ENCODE data around the gene VASH2. TPM values are rescaled to one million over a fixed set of nuclear protein-coding genes. Genes with fewer than 3 reads are reported as not detected.

VASH2 gene
- total RNA-seq, 1 experiment from 2014 or later: not detected

- Histone ChIP-seq H3K36me3 (ENCODE audit: insufficient read depth, low read length) (no peaks in the 10 kb centered on the region), H3K27ac (ENCODE audit: low read length) (no peak overlapping the region), H3K9ac (ENCODE audit: low read length) (no peak overlapping the region), H4K20me1 (ENCODE audit: insufficient read depth, low read depth, low read length) (no peaks in the 10 kb centered on the region), H3K79me2 (ENCODE audit: low read length) (no peaks in the 10 kb centered on the region), H3K4me1 (ENCODE audit: low read length) (peaks cover 25% of the 10 kb centered on the region), H3K27me3 (ENCODE audit: low read length) (no peaks in the 10 kb centered on the region), H3K4me2 (ENCODE audit: low read depth, low read length, poor library complexity, severe bottlenecking) (no peak overlapping the region), H3K9me2 (replicated peaks; ENCODE audit: insufficient read depth, low read length) (no peaks in the 10 kb centered on the region), H2AFZ (ENCODE audit: low read length) (no peak overlapping the region; the same call in 1 of the 2 replicates), H3K9me3 (ENCODE audit: low read length) (no peaks in the 10 kb centered on the region), H3K4me3 (ENCODE audit: low read length) (no peak overlapping the region)
- no peak for DNase-seq
These were observed 4.7 kb upstream of the VASH2 start for GRCh38 chr1:212945463-212946160.

- no peaks in the 10 kb centered on the region for H3K36me3 ChIP-seq (ENCODE audit: insufficient read depth, low read length)
- peak overlapping the region; percentile 35 for H3K4me2 ChIP-seq (ENCODE audit: low read depth, low read length, poor library complexity, severe bottlenecking)
- no peaks in the 10 kb centered on the region for H4K20me1 ChIP-seq (ENCODE audit: insufficient read depth, low read depth, low read length)
- H3K9ac ChIP-seq (ENCODE audit: low read length): no peak overlapping the region
- H2AFZ ChIP-seq (ENCODE audit: low read length): no peak overlapping the region
- no peak for DNase-seq
- peaks cover 25% of the 10 kb centered on the region for H3K4me1 ChIP-seq (ENCODE audit: low read length)
- H3K9me3 ChIP-seq (ENCODE audit: low read length): no peaks in the 10 kb centered on the region
- no peaks in the 10 kb centered on the region for H3K27me3 ChIP-seq (ENCODE audit: low read length)
- H3K79me2 ChIP-seq (ENCODE audit: low read length): no peaks in the 10 kb centered on the region
- no peak overlapping the region for H3K27ac ChIP-seq (ENCODE audit: low read length)
- H3K9me2 ChIP-seq (replicated peaks; ENCODE audit: insufficient read depth, low read length): no peaks in the 10 kb centered on the region
- no peak overlapping the region for H3K4me3 ChIP-seq (ENCODE audit: low read length)
These were observed 3.5 kb upstream of the VASH2 start for GRCh38 chr1:212946872-212947271.

DNA sequence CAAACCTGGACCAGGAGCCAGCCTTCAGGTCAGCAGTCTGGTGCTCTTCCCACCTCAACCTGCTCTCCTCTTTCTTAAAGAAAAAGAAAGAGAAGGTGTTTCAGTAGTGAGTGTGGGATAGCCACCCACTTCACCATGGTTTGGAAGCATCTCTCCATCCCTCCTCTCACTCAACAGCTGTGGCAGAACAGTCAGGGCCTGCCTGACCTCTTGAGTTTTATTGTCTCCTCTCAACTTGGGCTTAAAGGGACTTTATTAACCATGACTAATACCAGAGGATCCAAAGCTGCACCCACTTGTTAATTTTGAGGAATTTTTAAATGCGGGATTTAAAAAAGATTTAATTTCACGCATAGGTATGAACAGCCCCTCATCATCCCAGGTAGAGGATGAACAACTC is 570 bp upstream of the VASH2 start:
- H3K27ac ChIP-seq (ENCODE audit: low read length): no peak overlapping the region
- no peaks in the 10 kb centered on the region for H3K9me3 ChIP-seq (ENCODE audit: low read length)
- no peaks in the 10 kb centered on the region for H3K79me2 ChIP-seq (ENCODE audit: low read length)
- no peaks in the 10 kb centered on the region for H3K9me2 ChIP-seq (replicated peaks; ENCODE audit: insufficient read depth, low read length)
- no peak overlapping the region for H3K9ac ChIP-seq (ENCODE audit: low read length)
- no peaks in the 10 kb centered on the region for H3K36me3 ChIP-seq (ENCODE audit: insufficient read depth, low read length)
- no peaks in the 10 kb centered on the region for H3K27me3 ChIP-seq (ENCODE audit: low read length)
- no peak overlapping the region for H3K4me2 ChIP-seq (ENCODE audit: low read depth, low read length, poor library complexity, severe bottlenecking)
- no peaks in the 10 kb centered on the region for H4K20me1 ChIP-seq (ENCODE audit: insufficient read depth, low read depth, low read length)
- no peak overlapping the region for H2AFZ ChIP-seq (ENCODE audit: low read length)
- no peak for DNase-seq
- H3K4me1 ChIP-seq (ENCODE audit: low read length): peaks cover 15% of the 10 kb centered on the region
- H3K4me3 ChIP-seq (ENCODE audit: low read length): no peak overlapping the region

- Histone ChIP-seq H4K20me1 (ENCODE audit: insufficient read depth, low read depth, low read length) (no peaks in the 10 kb centered on the region), H3K9me3 (ENCODE audit: low read length) (no peaks in the 10 kb centered on the region), H3K79me2 (ENCODE audit: low read length) (no peaks in the 10 kb centered on the region), H3K36me3 (ENCODE audit: insufficient read depth, low read length) (no peaks in the 10 kb centered on the region), H3K27me3 (ENCODE audit: low read length) (no peaks in the 10 kb centered on the region), H3K27ac (ENCODE audit: low read length) (no peak overlapping the region), H3K9me2 (replicated peaks; ENCODE audit: insufficient read depth, low read length) (no peaks in the 10 kb centered on the region), H3K4me3 (ENCODE audit: low read length) (no peak overlapping the region), H2AFZ (ENCODE audit: low read length) (no peak overlapping the region), H3K4me2 (ENCODE audit: low read depth, low read length, poor library complexity, severe bottlenecking) (no peak overlapping the region), H3K9ac (ENCODE audit: low read length) (no peak overlapping the region), H3K4me1 (ENCODE audit: low read length) (peaks cover 12% of the 10 kb centered on the region)
- DNase-seq: no peak
These were observed 995 bp downstream of the VASH2 start for GRCh38 chr1:212951126-212951946.

- Histone ChIP-seq H3K9ac (ENCODE audit: low read length) (no peak overlapping the region), H3K36me3 (ENCODE audit: insufficient read depth, low read length) (no peaks in the 10 kb centered on the region), H3K27ac (ENCODE audit: low read length) (no peak overlapping the region), H3K27me3 (ENCODE audit: low read length) (no peaks in the 10 kb centered on the region), H3K79me2 (ENCODE audit: low read length) (no peaks in the 10 kb centered on the region), H3K9me3 (ENCODE audit: low read length) (no peaks in the 10 kb centered on the region), H3K4me3 (ENCODE audit: low read length) (no peak overlapping the region), H3K9me2 (replicated peaks; ENCODE audit: insufficient read depth, low read length) (no peaks in the 10 kb centered on the region), H3K4me2 (ENCODE audit: low read depth, low read length, poor library complexity, severe bottlenecking) (no peak overlapping the region), H4K20me1 (ENCODE audit: insufficient read depth, low read depth, low read length) (no peaks in the 10 kb centered on the region), H2AFZ (ENCODE audit: low read length) (no peak overlapping the region), H3K4me1 (ENCODE audit: low read length) (peaks cover 12% of the 10 kb centered on the region)
- no peak for DNase-seq
These were observed 1.8 kb downstream of the VASH2 start for GRCh38 chr1:212951947-212952640.

GRCh38 chr1:212952641-212952976 is 2.3 kb downstream of the VASH2 start:
- peaks cover 14% of the 10 kb centered on the region for H3K4me1 ChIP-seq (ENCODE audit: low read length)
- H3K36me3 ChIP-seq (ENCODE audit: insufficient read depth, low read length): no peaks in the 10 kb centered on the region
- no peaks in the 10 kb centered on the region for H3K79me2 ChIP-seq (ENCODE audit: low read length)
- no peaks in the 10 kb centered on the region for H4K20me1 ChIP-seq (ENCODE audit: insufficient read depth, low read depth, low read length)
- no peaks in the 10 kb centered on the region for H3K9me3 ChIP-seq (ENCODE audit: low read length)
- no peak overlapping the region for H3K4me2 ChIP-seq (ENCODE audit: low read depth, low read length, poor library complexity, severe bottlenecking)
- no peak overlapping the region for H3K4me3 ChIP-seq (ENCODE audit: low read length)
- no peak for DNase-seq
- no peak overlapping the region for H2AFZ ChIP-seq (ENCODE audit: low read length)
- H3K9me2 ChIP-seq (replicated peaks; ENCODE audit: insufficient read depth, low read length): no peaks in the 10 kb centered on the region
- H3K9ac ChIP-seq (ENCODE audit: low read length): no peak overlapping the region
- H3K27ac ChIP-seq (ENCODE audit: low read length): no peak overlapping the region
- H3K27me3 ChIP-seq (ENCODE audit: low read length): no peaks in the 10 kb centered on the region

GRCh38 chr1:212953321-212953720 is 3.0 kb downstream of the VASH2 start:
- Histone ChIP-seq H3K4me2 (ENCODE audit: low read depth, low read length, poor library complexity, severe bottlenecking) (no peak overlapping the region), H3K4me3 (ENCODE audit: low read length) (no peak overlapping the region)

DNA sequence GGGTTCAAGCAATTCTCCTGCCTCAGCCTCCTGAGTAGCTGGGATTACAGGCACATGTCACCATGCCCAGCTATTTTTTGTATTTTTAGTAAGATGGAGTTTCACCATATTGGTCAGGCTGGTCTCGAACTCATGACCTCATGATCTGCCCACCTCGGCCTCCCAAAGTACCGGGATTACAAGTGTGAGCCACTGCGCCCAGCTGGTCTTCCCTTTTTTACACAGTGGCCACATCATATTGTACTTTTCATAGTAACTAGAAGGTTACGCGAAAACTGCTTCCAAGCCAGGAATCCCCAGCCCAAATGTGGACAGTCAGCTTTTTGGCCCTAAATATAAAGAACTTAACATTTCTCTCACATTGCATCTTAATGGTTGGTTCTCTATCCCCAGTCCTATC is 4.2 kb downstream of the VASH2 start:
- Histone ChIP-seq H2AFZ (ENCODE audit: low read length) (no peak overlapping the region), H3K27me3 (ENCODE audit: low read length) (no peaks in the 10 kb centered on the region), H3K9me3 (ENCODE audit: low read length) (no peaks in the 10 kb centered on the region), H3K79me2 (ENCODE audit: low read length) (no peaks in the 10 kb centered on the region), H3K4me3 (ENCODE audit: low read length) (no peak overlapping the region), H3K4me1 (ENCODE audit: low read length) (peaks cover 23% of the 10 kb centered on the region), H3K9me2 (replicated peaks; ENCODE audit: insufficient read depth, low read length) (no peaks in the 10 kb centered on the region), H3K27ac (ENCODE audit: low read length) (no peak overlapping the region), H4K20me1 (ENCODE audit: insufficient read depth, low read depth, low read length) (no peaks in the 10 kb centered on the region), H3K9ac (ENCODE audit: low read length) (no peak overlapping the region), H3K4me2 (ENCODE audit: low read depth, low read length, poor library complexity, severe bottlenecking) (no peak overlapping the region), H3K36me3 (ENCODE audit: insufficient read depth, low read length) (no peaks in the 10 kb centered on the region)
- no peak for DNase-seq

More at GRCh38 chr1:212953321-212953720, 3.0 kb downstream of the VASH2 start:
- H3K27me3 ChIP-seq (ENCODE audit: low read length): no peaks in the 10 kb centered on the region
- no peaks in the 10 kb centered on the region for H3K79me2 ChIP-seq (ENCODE audit: low read length)
- no peak overlapping the region for H3K9ac ChIP-seq (ENCODE audit: low read length)
- no peak overlapping the region for H3K27ac ChIP-seq (ENCODE audit: low read length)
- H4K20me1 ChIP-seq (ENCODE audit: insufficient read depth, low read depth, low read length): no peaks in the 10 kb centered on the region
- no peaks in the 10 kb centered on the region for H3K9me3 ChIP-seq (ENCODE audit: low read length)
- H3K36me3 ChIP-seq (ENCODE audit: insufficient read depth, low read length): no peaks in the 10 kb centered on the region
- H3K4me1 ChIP-seq (ENCODE audit: low read length): peaks cover 22% of the 10 kb centered on the region
- H3K9me2 ChIP-seq (replicated peaks; ENCODE audit: insufficient read depth, low read length): no peaks in the 10 kb centered on the region
- no peak overlapping the region for H2AFZ ChIP-seq (ENCODE audit: low read length)
- DNase-seq: no peak

Measured in Karpas-422 (cell line).